ENCODE results near the gene AP2M1. TPM values are rescaled to one million over a fixed set of nuclear protein-coding genes. Genes with fewer than 3 reads are reported as not detected.

AP2M1 gene
- total and polyA plus RNA-seq, 2 of the 8 experiments (the other 6 are each of a cell fraction or from before 2014, with no cell fraction given) = 403 to 454 TPM

- Histone ChIP-seq H3K9ac (replicated peaks in 1 of 4; ENCODE audit: extremely low read depth in 1 of 4, low read depth in 3 of 4, low read length in 3 of 4) (no peak overlapping the region; a peak in 1 of 7 replicates), H3K4me2 (ENCODE audit: insufficient read depth in 1 of 2, low read depth in 2 of 2, low read length in 2 of 2) (no peak overlapping the region), H4K20me1 (replicated peaks in 1 of 2; ENCODE audit: control insufficient read depth in 1 of 2, insufficient read depth in 2 of 2, low read length in 2 of 2) (peaks cover 0 to 19% of the 10 kb centered on the region in 2 experiments), H3K23ac (ENCODE audit: insufficient read length) (no peak overlapping the region), H3K27ac (ENCODE audit: low read depth, low read length) (no peak overlapping the region), H3K79me2 (ENCODE audit: control insufficient read depth in 1 of 2, insufficient read depth in 2 of 2, low read length in 2 of 2) (peaks cover 0 to 33% of the 10 kb centered on the region in 2 experiments; a peak in 2 of 4 replicates), H4K8ac (ENCODE audit: extremely low read depth, insufficient read depth, low read length) (no peak overlapping the region; the same call in 1 of the 2 replicates), H3K23me2 (ENCODE audit: low read depth, low read length) (peaks cover 6% of the 10 kb centered on the region), H3K18ac (ENCODE audit: extremely low read depth, low read length) (no peak overlapping the region), H4K5ac (ENCODE audit: insufficient read length, low read depth, low read length) (no peak overlapping the region), H3K79me1 (ENCODE audit: low read depth, low read length) (peaks cover 13% of the 10 kb centered on the region), H3K4me3 (ENCODE audit: extremely low read depth in 1 of 4, insufficient read depth in 2 of 4, low read depth in 3 of 4, low read length in 4 of 4) (no peak overlapping the region), H2BK5ac (ENCODE audit: low read depth, low read length) (no peak overlapping the region), H3K4me1 (replicated peaks in 1 of 4; ENCODE audit: control insufficient read depth in 3 of 4, insufficient read depth in 4 of 4, low read length in 3 of 4) (peaks cover 0 to 26% (median 18%) of the 10 kb centered on the region in 4 experiments; a peak in 6 of 7 replicates), H2BK12ac (ENCODE audit: low read depth, low read length) (no peak overlapping the region), H3K14ac (ENCODE audit: insufficient read length) (no peak overlapping the region), H3K4ac (replicated peaks; ENCODE audit: insufficient read length, low read depth, low read length) (no peak overlapping the region), H2BK120ac (replicated peaks; ENCODE audit: low read depth, low read length) (no peak overlapping the region), H3K36me3 (ENCODE audit: control insufficient read depth in 2 of 4, insufficient read depth in 4 of 4, low read length in 3 of 4) (peaks cover 55 to 81% (median 65%) of the 10 kb centered on the region in 4 experiments), H3K56ac (replicated peaks; ENCODE audit: insufficient read length, low read depth, low read length) (no peak overlapping the region), H2BK15ac (ENCODE audit: low read length) (no peak overlapping the region), H2AK5ac (ENCODE audit: low read depth, low read length) (no peak overlapping the region), H3K27me3 (replicated peaks in 1 of 4; ENCODE audit: control insufficient read depth in 3 of 4, extremely low read depth in 1 of 4, insufficient read depth in 3 of 4, low read length in 3 of 4) (no peaks in the 10 kb centered on the region), H3K9me3 (ENCODE audit: insufficient read depth in 2 of 2, low read depth in 1 of 2, low read length in 1 of 2) (no peaks in the 10 kb centered on the region), H4K91ac (replicated peaks; ENCODE audit: insufficient read length, low read length) (no peak overlapping the region), H2BK20ac (ENCODE audit: low read length) (no peak overlapping the region), H2AFZ (ENCODE audit: low read length) (no peak overlapping the region)
- ChIA-PET POLR2A (ENCODE audit: partially characterized antibody) (interaction anchor here (0.9 to 3.0 kb wide), 6 partner anchors 24 to 180 kb away, joined by 3 to 9 read pairs (median 3); partner anchors contain the start of genes DVL3 and VWA5B2), CTCF (ENCODE audit: partially characterized antibody) (interaction anchor here (0.8 to 4.7 kb wide), 8 partner anchors 9 to 109 kb away, joined by 3 to 22 read pairs (median 4); no protein-coding TSS in a partner anchor)
- WGBS, 2 experiments (ENCODE audit: extremely low coverage in 1 of 2, insufficient coverage in 1 of 2, insufficient read length in 1 of 2, insufficient replicate concordance in 2 of 2, low coverage in 1 of 2, low lambda C conversion rate in 2 of 2, missing lambda C conversion rate in 1 of 2) = 96% methylated on average over 6 of the region's 6 CpGs; no CpG with 5 or more reads in 1 of the 2 experiments
- FAIRE-seq (no peak), DNase-seq (ENCODE audit: low read depth in 1 of 2, low spot score in 2 of 2) (no peak)
- no peak for TF ChIP-seq ATF2 (IDR thresholded peaks at IDR 0.05; ENCODE audit: low read length)
- no peak for TF ChIP-seq JUN (IDR thresholded peaks at IDR 0.05; ENCODE audit: low read depth, low read length)
- no peak for TF ChIP-seq BACH1 (IDR thresholded peaks at IDR 0.05; ENCODE audit: low read length)
- TF ChIP-seq SRF (IDR thresholded peaks at IDR 0.05; ENCODE audit: low read depth, low read length) = no peak
- TF ChIP-seq NANOG (IDR thresholded peaks at IDR 0.05; ENCODE audit: insufficient read depth, low read depth, low read length, poor library complexity, severe bottlenecking) = no peak
- TF ChIP-seq POLR2AphosphoS5 (IDR thresholded peaks at IDR 0.05; ENCODE audit: low read depth, low read length) = no peak
- no peak for TF ChIP-seq USF2 (IDR thresholded peaks at IDR 0.05; ENCODE audit: low read length)
- no peak for TF ChIP-seq SP2 (IDR thresholded peaks at IDR 0.05; ENCODE audit: low read length)
- TF ChIP-seq CEBPB (IDR thresholded peaks at IDR 0.05; ENCODE audit: low read depth, low read length) = no peak
- no peak for TF ChIP-seq KDM1A (IDR thresholded peaks at IDR 0.05; ENCODE audit: borderline replicate concordance, low read length)
- no peak for TF ChIP-seq HDAC2 (IDR thresholded peaks at IDR 0.05; ENCODE audit: borderline replicate concordance in 1 of 2, low read depth in 2 of 2, low read length in 2 of 2)
These were observed 5.5 kb downstream of the AP2M1 start for GRCh38 chr3:184180165-184180564.
